ENCODE measurements around the gene SULT1A3.

DNA sequence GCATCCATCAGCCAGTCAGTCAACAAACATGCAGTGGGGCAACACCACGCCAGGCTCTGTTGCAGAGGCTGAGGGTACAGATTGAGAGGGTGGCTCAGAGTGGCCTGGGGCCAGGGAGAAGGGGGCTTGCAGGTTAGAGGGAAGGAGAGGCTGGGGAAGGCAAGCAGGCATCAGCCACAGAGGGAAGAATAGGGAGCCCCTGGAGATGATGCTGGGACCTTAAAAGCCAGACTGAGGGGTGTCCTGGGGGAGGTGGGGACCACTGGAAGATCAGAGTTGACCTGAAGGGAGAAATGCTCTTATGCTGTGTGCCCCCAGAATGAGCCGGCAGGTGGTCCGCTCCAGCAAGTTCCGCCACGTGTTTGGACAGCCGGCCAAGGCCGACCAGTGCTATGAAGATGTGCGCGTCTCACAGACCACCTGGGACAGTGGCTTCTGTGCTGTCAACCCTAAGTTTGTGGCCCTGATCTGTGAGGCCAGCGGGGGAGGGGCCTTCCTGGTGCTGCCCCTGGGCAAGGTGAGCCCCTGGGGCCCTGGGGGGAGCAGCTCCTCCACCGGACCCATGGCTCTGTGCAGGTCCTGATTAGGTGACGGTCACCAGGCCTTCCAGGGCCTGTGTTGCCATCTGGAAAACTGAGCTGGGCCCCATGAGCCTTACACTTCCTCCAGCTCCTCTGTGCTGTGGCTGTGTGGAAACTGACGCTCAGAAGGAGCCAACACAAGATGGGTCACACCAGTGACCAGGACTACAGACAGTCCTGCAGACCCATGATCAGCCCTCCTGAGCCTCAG is 14.0 kb upstream of the SULT1A3 start:
- no peak for TF ChIP-seq EZH2 (IDR thresholded peaks at IDR 0.05; ENCODE audit: borderline replicate concordance, low read length)
- TF ChIP-seq CTCF (conservative IDR thresholded peaks at IDR 0.05 in 1 of 2, IDR thresholded peaks at IDR 0.05 in 1 of 2; ENCODE audit: extremely low read depth in 1 of 2, insufficient read depth in 1 of 2, low read depth in 1 of 2, low read length in 2 of 2) = no peak
